HEK293 (cell line): ENCODE data around the gene TAS2R39.
"Not testable (repeated sequence)": the region's sequence is repeated elsewhere in the genome, so short reads cannot be mapped to it uniquely, and the experiment has no call there.

ENCODE experiments used
- CTCF ChIA-PET: fragments of 350-600 bp; formaldehyde crosslinking; extraction: SDS; loops from one replicate; lab custom pipeline; 2021; ENCODE audit warnings: antibody characterized with exemption; lab: Yijun Ruan, JAX
- POLR2A ChIA-PET: fragments of 300-600 bp; formaldehyde crosslinking; extraction: SDS; loops from one replicate; lab custom pipeline; 2020; ENCODE audit warnings: antibody characterized with exemption, inconsistent platforms; lab: Yijun Ruan, JAX
- H3K27ac ChIP-seq: fragments of 200-500 bp; sonication (Bioruptor generic); 2 replicates; pipeline ENCODE4 v1.5.1; 2014; ENCODE audit warnings: low read depth, low read length, control low read depth, inconsistent platforms; ENCODE audit errors: extremely low read depth
- H3K36me3 ChIP-seq, 2 experiments: fragments of 200-500 bp in 1 of 2; sonication (Bioruptor generic) in 1 of 2; 1 replicate in 1 of 2; 2 replicates in 1 of 2; pipeline ENCODE4 v1.5.1; 2014 to 2017; ENCODE audit warnings: inconsistent platforms in 2 of 2, low read length in 2 of 2; ENCODE audit not compliant: control insufficient read depth in 2 of 2, insufficient read depth in 1 of 2
- H3K4me1 ChIP-seq: fragments of 200-500 bp; sonication (Bioruptor generic); 2 replicates; pipeline ENCODE4 v1.5.1; 2014; ENCODE audit warnings: mild to moderate bottlenecking, low read length, inconsistent platforms; ENCODE audit not compliant: control insufficient read depth, insufficient read depth
- H3K4me3 ChIP-seq: 2 replicates; pipeline ENCODE4 v1.5.1; 2011; ENCODE audit warnings: low read depth, mild to moderate bottlenecking, control low read depth, low read length, moderate library complexity
- H3K9me3 ChIP-seq: fragments of 200-500 bp; sonication (Bioruptor generic); 2 replicates; pipeline ENCODE4 v1.5.1; 2014; ENCODE audit warnings: low read depth, low read length, inconsistent platforms; ENCODE audit not compliant: control insufficient read depth, insufficient read depth
- EGR2 ChIP-seq: fragments of 450-650 bp; formaldehyde crosslinking; IDR thresholded peaks from 2 replicates; pipeline ENCODE4 v1.5.1; 2016; ENCODE audit warnings: low read depth, missing biosample characterization, missing genetic modification characterization
- ELK4 ChIP-seq: IDR thresholded peaks from 2 replicates; pipeline ENCODE4 v1.6.1; 2011; ENCODE audit warnings: mild to moderate bottlenecking, low read depth, low read length, borderline replicate concordance
- FEZF1 ChIP-seq: fragments of 450-650 bp; formaldehyde crosslinking; IDR thresholded peaks from 2 replicates; pipeline ENCODE4 v1.5.1; 2016; ENCODE audit warnings: missing biosample characterization, missing genetic modification characterization
- GLI4 ChIP-seq: fragments of 450-650 bp; formaldehyde crosslinking; IDR thresholded peaks from 2 replicates; pipeline ENCODE4 v1.5.1; 2016; ENCODE audit warnings: missing biosample characterization, missing genetic modification characterization
- WT1 ChIP-seq: fragments of 450-650 bp; formaldehyde crosslinking; IDR thresholded peaks from 2 replicates; pipeline ENCODE4 v1.5.1; 2016; ENCODE audit warnings: missing biosample characterization, missing genetic modification characterization
- ZFP37 ChIP-seq: fragments of 450-650 bp; formaldehyde crosslinking; IDR thresholded peaks from 2 replicates; pipeline ENCODE4 v1.5.1; 2016; ENCODE audit warnings: missing biosample characterization, missing genetic modification characterization
- ZFP41 ChIP-seq: fragments of 450-650 bp; formaldehyde crosslinking; IDR thresholded peaks from 2 replicates; pipeline ENCODE4 v1.5.1; 2016; ENCODE audit warnings: missing biosample characterization, missing genetic modification characterization, borderline replicate concordance
- ZFP69B ChIP-seq: fragments of 450-650 bp; formaldehyde crosslinking; IDR thresholded peaks from 2 replicates; pipeline ENCODE4 v1.5.1; 2016; ENCODE audit warnings: missing biosample characterization, missing genetic modification characterization
- ZNF112 ChIP-seq: fragments of 450-650 bp; formaldehyde crosslinking; IDR thresholded peaks from 2 replicates; pipeline ENCODE4 v1.5.0; 2017; ENCODE audit warnings: missing biosample characterization, missing genetic modification characterization
- ZNF114 ChIP-seq: fragments of 450-650 bp; formaldehyde crosslinking; IDR thresholded peaks from 2 replicates; pipeline ENCODE4 v1.5.0; 2017; ENCODE audit warnings: missing biosample characterization, missing genetic modification characterization
- ZNF302 ChIP-seq: fragments of 450-650 bp; formaldehyde crosslinking; IDR thresholded peaks from 2 replicates; pipeline ENCODE4 v1.5.1; 2016; ENCODE audit warnings: missing biosample characterization, missing genetic modification characterization, low read depth
- ZNF324 ChIP-seq: fragments of 450-650 bp; formaldehyde crosslinking; IDR thresholded peaks from 2 replicates; pipeline ENCODE4 v1.5.1; 2016; ENCODE audit warnings: missing biosample characterization, missing genetic modification characterization
- ZNF514 ChIP-seq: fragments of 450-650 bp; formaldehyde crosslinking; IDR thresholded peaks from 2 replicates; pipeline ENCODE4 v1.5.1; 2016; ENCODE audit warnings: missing biosample characterization, missing genetic modification characterization
- ZNF530 ChIP-seq: fragments of 450-650 bp; formaldehyde crosslinking; IDR thresholded peaks from 2 replicates; pipeline ENCODE4 v1.5.1; 2016; ENCODE audit warnings: low read depth, missing biosample characterization, missing genetic modification characterization
- ZNF561 ChIP-seq: fragments of 450-650 bp; IDR thresholded peaks from 2 replicates; pipeline ENCODE4 v1.5.1; 2018; ENCODE audit warnings: missing biosample characterization, missing genetic modification characterization, borderline replicate concordance
- ZNF654 ChIP-seq: fragments of 450-650 bp; formaldehyde crosslinking; IDR thresholded peaks from 2 replicates; pipeline ENCODE4 v1.5.1; 2016; ENCODE audit warnings: low read depth, missing biosample characterization, missing genetic modification characterization
- ZNF768 ChIP-seq: fragments of 450-650 bp; formaldehyde crosslinking; IDR thresholded peaks from 2 replicates; pipeline ENCODE4 v1.5.1; 2018; ENCODE audit warnings: missing biosample characterization, mild to moderate bottlenecking, missing genetic modification characterization
- ZSCAN5A ChIP-seq: fragments of 450-650 bp; formaldehyde crosslinking; IDR thresholded peaks from 2 replicates; pipeline ENCODE4 v1.5.1; 2016; ENCODE audit warnings: missing biosample characterization, missing genetic modification characterization
- TF ChIP-seq, protein P1 (sequence below): fragments of 450-650 bp; formaldehyde crosslinking; IDR thresholded peaks from 2 replicates; pipeline ENCODE4 v1.5.1; 2016; ENCODE audit warnings: missing biosample characterization, missing genetic modification characterization
- TF ChIP-seq, protein P2 (sequence below): fragments of 450-650 bp; formaldehyde crosslinking; IDR thresholded peaks from 2 replicates; pipeline ENCODE4 v1.5.1; 2017; ENCODE audit warnings: missing biosample characterization, missing genetic modification characterization
- TF ChIP-seq, protein P3 (sequence below): fragments of 450-650 bp; IDR thresholded peaks from 2 replicates; pipeline ENCODE4 v1.5.1; 2018; ENCODE audit warnings: missing biosample characterization, mild to moderate bottlenecking, missing genetic modification characterization

Gene TAS2R39

DNA sequence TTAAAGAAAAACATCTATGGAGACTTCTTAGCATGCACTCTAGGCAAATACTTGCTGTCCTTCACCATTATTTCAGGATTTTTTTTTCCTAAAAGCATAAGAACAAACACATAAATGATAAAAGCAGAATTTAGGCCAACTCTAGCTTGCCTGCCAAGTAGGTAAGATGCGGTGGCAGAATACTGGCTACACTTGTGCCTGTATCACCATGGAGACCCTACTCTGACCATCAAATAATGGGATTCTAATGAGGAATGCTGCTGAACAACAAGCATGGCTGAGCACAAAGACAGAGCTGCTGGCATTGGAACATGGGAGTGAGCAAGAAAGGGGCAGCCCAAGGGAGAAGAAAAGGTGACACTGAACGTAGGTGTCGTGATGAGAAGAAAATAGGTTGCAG lies 20.2 kb downstream of the TAS2R39 start (continued):
- TF ChIP-seq ZSCAN5A (tag by site-specific recombination) (no peak), ZNF514 (tag by site-specific recombination) (no peak), EGR2 (no peak), GLI4 (tag by site-specific recombination) (no peak)
- TF ChIP-seq, protein P1, sequence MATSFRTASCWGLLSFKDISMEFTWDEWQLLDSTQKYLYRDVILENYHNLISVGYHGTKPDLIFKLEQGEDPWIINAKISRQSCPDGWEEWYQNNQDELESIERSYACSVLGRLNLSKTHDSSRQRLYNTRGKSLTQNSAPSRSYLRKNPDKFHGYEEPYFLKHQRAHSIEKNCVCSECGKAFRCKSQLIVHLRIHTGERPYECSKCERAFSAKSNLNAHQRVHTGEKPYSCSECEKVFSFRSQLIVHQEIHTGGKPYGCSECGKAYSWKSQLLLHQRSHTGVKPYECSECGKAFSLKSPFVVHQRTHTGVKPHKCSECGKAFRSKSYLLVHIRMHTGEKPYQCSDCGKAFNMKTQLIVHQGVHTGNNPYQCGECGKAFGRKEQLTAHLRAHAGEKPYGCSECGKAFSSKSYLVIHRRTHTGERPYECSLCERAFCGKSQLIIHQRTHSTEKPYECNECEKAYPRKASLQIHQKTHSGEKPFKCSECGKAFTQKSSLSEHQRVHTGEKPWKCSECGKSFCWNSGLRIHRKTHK, result no peak

DNA sequence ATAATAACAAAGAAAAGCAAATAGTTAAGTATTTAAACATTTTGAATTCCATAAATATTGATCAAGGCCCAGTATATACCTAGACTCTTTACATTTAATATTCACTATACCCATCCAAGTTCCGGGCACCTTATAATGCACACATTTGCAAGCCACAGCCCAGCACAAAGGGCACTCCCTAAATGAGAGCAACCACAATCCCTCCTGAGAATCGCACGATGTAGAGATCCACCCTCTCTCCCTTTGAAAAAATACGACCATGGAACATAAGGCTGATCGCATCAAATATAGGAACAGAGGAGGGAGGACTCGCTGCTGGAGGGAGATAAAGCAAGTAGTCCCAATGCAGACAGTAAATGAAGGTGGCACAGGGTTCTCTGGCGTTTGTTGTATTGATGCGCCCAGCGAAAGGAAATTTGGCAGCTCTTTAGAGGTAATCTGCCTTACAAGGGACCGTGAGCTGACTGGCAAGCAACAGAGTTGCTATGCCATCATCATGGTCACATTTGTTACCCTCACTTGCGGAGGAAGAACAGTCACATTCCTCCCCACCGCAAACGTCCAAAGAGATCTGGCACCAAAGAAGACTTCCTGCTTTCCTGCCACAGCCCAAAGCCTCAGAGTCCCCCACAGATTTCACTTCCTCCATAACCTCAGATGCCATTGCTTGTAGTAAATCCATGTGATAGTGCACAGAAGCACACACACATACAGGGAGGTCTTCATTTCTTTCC lies 22.5 kb downstream of the TAS2R39 start:
- no peak overlapping the region for H3K4me3 ChIP-seq
- H3K36me3 ChIP-seq, result no peaks in the 10 kb centered on the region
- no peaks in the 10 kb centered on the region for H3K4me1 ChIP-seq
- H3K27ac ChIP-seq, result no peak overlapping the region
- POLR2A ChIA-PET, result no interaction called here
- H3K9me3 ChIP-seq, result no peaks in the 10 kb centered on the region
- CTCF ChIA-PET, result interaction anchor here (0.6 to 1.3 kb wide), 3 partner anchors 10 to 738 kb away, joined by 3 read pairs; no protein-coding TSS in a partner anchor
- no peak for TF ChIP-seq ZFP37 (tag by site-specific recombination)
- TF ChIP-seq ZNF112 (tag by site-specific recombination), result no peak
- TF ChIP-seq, protein P2, sequence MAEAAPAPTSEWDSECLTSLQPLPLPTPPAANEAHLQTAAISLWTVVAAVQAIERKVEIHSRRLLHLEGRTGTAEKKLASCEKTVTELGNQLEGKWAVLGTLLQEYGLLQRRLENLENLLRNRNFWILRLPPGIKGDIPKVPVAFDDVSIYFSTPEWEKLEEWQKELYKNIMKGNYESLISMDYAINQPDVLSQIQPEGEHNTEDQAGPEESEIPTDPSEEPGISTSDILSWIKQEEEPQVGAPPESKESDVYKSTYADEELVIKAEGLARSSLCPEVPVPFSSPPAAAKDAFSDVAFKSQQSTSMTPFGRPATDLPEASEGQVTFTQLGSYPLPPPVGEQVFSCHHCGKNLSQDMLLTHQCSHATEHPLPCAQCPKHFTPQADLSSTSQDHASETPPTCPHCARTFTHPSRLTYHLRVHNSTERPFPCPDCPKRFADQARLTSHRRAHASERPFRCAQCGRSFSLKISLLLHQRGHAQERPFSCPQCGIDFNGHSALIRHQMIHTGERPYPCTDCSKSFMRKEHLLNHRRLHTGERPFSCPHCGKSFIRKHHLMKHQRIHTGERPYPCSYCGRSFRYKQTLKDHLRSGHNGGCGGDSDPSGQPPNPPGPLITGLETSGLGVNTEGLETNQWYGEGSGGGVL, result no peak
- no peak for TF ChIP-seq ZFP69B (tag by site-specific recombination)
- no peak for TF ChIP-seq ZNF530 (tag by site-specific recombination)
- no peak for TF ChIP-seq ZNF324 (tag by site-specific recombination)
- no peak for TF ChIP-seq FEZF1 (tag by site-specific recombination)
- TF ChIP-seq, all 188 proteins: peak for 0

DNA sequence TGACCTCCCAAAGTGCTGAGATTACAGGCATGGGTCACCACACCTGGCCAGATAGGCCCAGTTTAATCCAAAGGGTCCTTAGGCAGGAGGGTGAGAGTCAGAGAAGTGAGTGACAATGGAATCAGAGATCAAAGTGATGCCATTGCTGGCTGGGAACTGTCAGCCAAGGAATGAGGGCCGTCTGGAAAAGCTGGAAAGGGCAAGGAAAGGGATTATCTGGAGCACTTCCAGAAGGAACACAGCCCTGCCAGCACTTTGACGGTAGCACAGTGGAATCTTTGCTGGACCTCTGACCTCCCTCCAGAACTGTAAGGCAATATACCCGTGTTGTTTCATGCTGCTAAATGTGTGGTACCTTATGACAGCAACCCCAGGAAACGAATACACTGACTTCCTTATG lies 27.3 kb downstream of the TAS2R39 start:
- ChIA-PET POLR2A (no interaction called here), CTCF (interaction anchor here (0.5 to 0.7 kb wide), 2 partner anchors 399 to 1465 kb away, joined by 3 read pairs; no protein-coding TSS in a partner anchor)
- H3K9me3 ChIP-seq, result no peaks in the 10 kb centered on the region

DNA sequence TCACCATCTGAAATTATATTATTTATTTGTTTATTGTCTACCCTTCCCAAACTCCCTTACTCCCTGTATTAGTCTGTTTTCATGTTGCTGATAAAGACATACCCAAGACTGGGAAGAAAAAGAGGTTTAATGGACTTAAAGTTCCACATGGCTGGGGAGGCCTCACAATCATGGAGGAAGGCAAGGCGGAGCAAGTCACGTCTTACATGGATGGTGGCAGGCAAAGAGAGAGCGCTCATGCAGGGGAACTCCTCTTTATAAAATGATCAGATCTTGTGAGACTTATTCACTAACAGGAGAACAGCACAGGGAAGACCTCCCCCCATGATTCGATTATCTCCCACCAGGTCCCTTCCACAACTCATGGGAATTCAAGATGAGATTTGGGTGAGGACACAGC lies 30.3 kb downstream of the TAS2R39 start:
- H3K9me3 ChIP-seq, POLR2A ChIA-PET, H3K4me1 ChIP-seq, H3K36me3 ChIP-seq, H3K27ac ChIP-seq, H3K4me3 ChIP-seq: not testable (repeated sequence)
- CTCF ChIA-PET, result interaction anchor here (1.1 to 4.2 kb wide), 6 partner anchors 27 to 358 kb away, joined by 3 to 148 read pairs (median 14); partner anchors contain the start of gene EPHB6

More for the DNA sequence above, 27.3 kb downstream of the TAS2R39 start:
- TF ChIP-seq ZNF654 (tag by site-specific recombination) (no peak), ZFP41 (no peak), ZNF561 (tag by site-specific recombination) (no peak), ZNF768 (no peak), ZNF302 (tag by site-specific recombination) (no peak), FEZF1 (tag by site-specific recombination) (no peak), ZNF114 (tag by site-specific recombination) (no peak), WT1 (no peak), ELK4 (no peak)
- TF ChIP-seq, protein P3, sequence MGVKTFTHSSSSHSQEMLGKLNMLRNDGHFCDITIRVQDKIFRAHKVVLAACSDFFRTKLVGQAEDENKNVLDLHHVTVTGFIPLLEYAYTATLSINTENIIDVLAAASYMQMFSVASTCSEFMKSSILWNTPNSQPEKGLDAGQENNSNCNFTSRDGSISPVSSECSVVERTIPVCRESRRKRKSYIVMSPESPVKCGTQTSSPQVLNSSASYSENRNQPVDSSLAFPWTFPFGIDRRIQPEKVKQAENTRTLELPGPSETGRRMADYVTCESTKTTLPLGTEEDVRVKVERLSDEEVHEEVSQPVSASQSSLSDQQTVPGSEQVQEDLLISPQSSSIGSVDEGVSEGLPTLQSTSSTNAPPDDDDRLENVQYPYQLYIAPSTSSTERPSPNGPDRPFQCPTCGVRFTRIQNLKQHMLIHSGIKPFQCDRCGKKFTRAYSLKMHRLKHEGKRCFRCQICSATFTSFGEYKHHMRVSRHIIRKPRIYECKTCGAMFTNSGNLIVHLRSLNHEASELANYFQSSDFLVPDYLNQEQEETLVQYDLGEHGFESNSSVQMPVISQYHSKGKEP (tag by site-specific recombination), result no peak
- TF ChIP-seq, all 188 proteins: peak for 0
- no peak overlapping the region for H3K4me3 ChIP-seq
- no peaks in the 10 kb centered on the region for H3K4me1 ChIP-seq
- no peaks in the 10 kb centered on the region for H3K36me3 ChIP-seq
- H3K27ac ChIP-seq, result no peak overlapping the region
